Caco-2 (cell line): ENCODE measurements around the gene PIGR. TPM values are rescaled to one million over a fixed set of nuclear protein-coding genes. Genes with fewer than 3 reads are reported as not detected.

Experiments
- BruUV-seq: library from RNA; stranded (reverse); fragments of 400-500 nt; replicated peaks from 2 replicates; lab custom pipeline; 2021; lab: Mats Ljungman, UMichigan
- CTCF ChIA-PET: fragments of 300-600 bp; sonication (Branson Sonifier 250); formaldehyde crosslinking; loops from one replicate; lab custom pipeline; 2022; ENCODE audit warnings: antibody characterized with exemption; lab: Charles Lee
- POLR2A ChIA-PET: fragments of 300-600 bp; sonication (Branson Sonifier 250); formaldehyde crosslinking; loops from one replicate; lab custom pipeline; 2022; ENCODE audit warnings: antibody characterized with exemption; lab: Charles Lee
- DNase-seq, 2 experiments: peaks; one replicate each; pipeline versions ENCODE4 v3.0.0 to v3.0.0-alpha.2; 2020 to 2022
- H3K27me3 ChIP-seq: replicated peaks from 2 replicates; pipeline ENCODE4 v1.6.0; 2011; ENCODE audit warnings: low read length; ENCODE audit not compliant: control insufficient read depth, insufficient read depth
- H3K36me3 ChIP-seq: 2 replicates; pipeline ENCODE4 v1.5.1; 2011; ENCODE audit warnings: low read length; ENCODE audit not compliant: control insufficient read depth, insufficient read depth
- H3K4me1 ChIP-seq: fragments of 250-450 bp; sonication (Bioruptor Pico); 2 replicates; pipeline ENCODE4 v1.5.1; 2020; ENCODE audit warnings: mild to moderate bottlenecking
- H3K4me3 ChIP-seq: 2 replicates; pipeline ENCODE4 v1.5.1; 2011; ENCODE audit warnings: low read depth, mild to moderate bottlenecking, control low read depth, low read length
- H3K9me3 ChIP-seq: fragments of 250-450 bp; sonication (Bioruptor Pico); 2 replicates; pipeline ENCODE4 v1.5.1; 2020; ENCODE audit warnings: mild to moderate bottlenecking, moderate library complexity
- H3K27ac Mint-ChIP-seq: one replicate; pipeline ENCODE4 v1.8.0; 2022; ENCODE audit warnings: mixed read lengths; ENCODE audit not compliant: unreplicated experiment
- H3K27me3 Mint-ChIP-seq: one replicate; pipeline ENCODE4 v1.8.0; 2022; ENCODE audit warnings: mixed read lengths; ENCODE audit not compliant: insufficient read depth, unreplicated experiment
- H3K36me3 Mint-ChIP-seq: one replicate; pipeline ENCODE4 v1.8.0; 2022; ENCODE audit warnings: mild to moderate bottlenecking, mixed read lengths; ENCODE audit not compliant: insufficient read depth, unreplicated experiment
- H3K4me1 Mint-ChIP-seq: one replicate; pipeline ENCODE4 v1.8.0; 2022; ENCODE audit warnings: low read depth, mixed read lengths; ENCODE audit not compliant: unreplicated experiment
- H3K4me3 Mint-ChIP-seq: one replicate; pipeline ENCODE4 v1.8.0; 2022; ENCODE audit warnings: mild to moderate bottlenecking, moderate library complexity, mixed read lengths; ENCODE audit not compliant: unreplicated experiment
- H3K9me3 Mint-ChIP-seq: one replicate; pipeline ENCODE4 v1.8.0; 2022; ENCODE audit warnings: mixed read lengths; ENCODE audit not compliant: unreplicated experiment
- intact Hi-C: fragments of 100-400 bp; cut with micrococcal nuclease; formaldehyde crosslinking; loops from one replicate; pipeline ENCODE4 v1.10.0; 2022; ENCODE audit not compliant: unreplicated experiment
- total RNA-seq: library from RNA; stranded (reverse); gene quantifications from 2 replicates; pipeline ENCODE4 v1.2.3, GENCODE V29; 2022
- TF ChIP-seq, protein P1 (sequence below), 2 experiments: fragments of 200-600 bp in 1 of 2; IDR thresholded peaks; 1 replicate in 1 of 2; 2 replicates in 1 of 2; pipeline versions ENCODE4 v1.5.1 to v1.8.0; 2011 to 2022; ENCODE audit warnings: antibody characterized with exemption in 1 of 2, control low read depth in 1 of 2, inconsistent platforms in 1 of 2, low read depth in 1 of 2, low read length in 1 of 2, mild to moderate bottlenecking in 1 of 2, moderate library complexity in 1 of 2; ENCODE audit not compliant: insufficient read depth in 1 of 2, severe bottlenecking in 1 of 2, unreplicated experiment in 1 of 2

Gene PIGR
- total RNA-seq, 1 experiment from 2014 or later, result not detected

DNA sequence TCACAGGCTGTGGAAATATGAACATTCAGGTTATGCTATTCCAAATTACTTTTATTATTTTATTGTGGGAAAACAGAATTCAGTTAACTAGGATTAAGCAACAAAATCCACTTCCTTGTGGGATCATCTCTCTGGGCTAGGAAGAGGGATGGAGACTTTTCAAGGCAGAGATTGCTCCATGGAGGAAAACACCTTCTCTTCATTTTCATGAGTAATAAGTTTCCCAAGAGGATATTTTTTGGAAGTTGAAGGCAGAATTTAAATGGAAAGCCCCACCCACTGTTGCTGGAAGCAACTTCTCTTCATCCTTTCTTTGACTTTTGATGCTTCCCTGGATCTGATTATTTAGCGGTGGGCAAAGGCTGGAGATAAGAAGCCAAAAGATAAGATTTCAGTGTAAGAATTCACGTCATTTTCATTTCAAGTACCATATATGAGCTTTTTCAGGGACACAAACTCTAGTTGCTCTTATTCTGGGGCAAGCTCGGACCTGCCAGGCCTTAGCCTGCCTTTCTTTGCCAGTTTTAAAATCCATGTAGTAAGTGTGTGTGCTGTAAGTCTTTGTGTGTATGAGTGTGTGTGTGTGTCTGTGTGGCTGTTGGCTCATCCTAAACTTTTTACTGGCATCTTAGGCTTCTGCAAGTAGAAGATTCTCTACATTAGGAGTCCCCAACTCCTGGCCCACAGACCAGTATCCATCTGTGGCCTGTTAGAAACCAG, 60.8 kb downstream of the PIGR start:
- H3K36me3 Mint-ChIP-seq, result no peaks in the 10 kb centered on the region
- no peak overlapping the region for H3K27ac Mint-ChIP-seq

DNA sequence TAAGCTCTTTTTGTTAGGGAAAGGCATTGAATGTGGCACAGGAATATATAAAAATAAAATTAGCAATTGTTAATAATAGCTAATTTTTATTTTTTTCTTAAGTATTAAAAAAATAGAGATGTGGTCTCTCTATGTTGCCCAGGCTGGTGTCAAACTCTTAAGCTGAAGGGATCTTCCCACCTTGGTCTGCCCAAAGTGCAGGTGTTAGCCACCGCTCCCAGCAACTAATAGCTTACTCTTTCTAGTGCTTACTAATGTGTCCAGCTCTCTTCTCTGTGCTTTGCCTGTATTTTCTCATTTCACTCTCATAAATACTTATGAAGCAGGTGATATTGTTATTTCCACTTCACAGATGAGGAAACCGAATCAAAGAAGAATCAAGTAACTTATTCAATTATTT, 62.4 kb downstream of the PIGR start:
- H3K4me3 ChIP-seq, result no peak overlapping the region
- no peaks in the 10 kb centered on the region for H3K4me1 ChIP-seq
- H3K27me3 ChIP-seq, result no peaks in the 10 kb centered on the region
- H3K9me3 ChIP-seq, result peaks cover 7% of the 10 kb centered on the region
- H3K36me3 ChIP-seq, result no peaks in the 10 kb centered on the region
- H3K9me3 Mint-ChIP-seq, result peaks cover 8% of the 10 kb centered on the region
- intact Hi-C loops, result no loop called here
- no peak overlapping the region for H3K4me3 Mint-ChIP-seq
- no TSS peak for BruUV-seq
- ChIA-PET POLR2A (no interaction called here), CTCF (interaction anchor here (0.6 to 1.5 kb wide), 2 partner anchors 29 to 55 kb away, joined by 4 to 5 read pairs; no protein-coding TSS in a partner anchor)
- DNase-seq, result no peak
- no peaks in the 10 kb centered on the region for H3K4me1 Mint-ChIP-seq
- no peak overlapping the region for H3K27ac Mint-ChIP-seq
- TF ChIP-seq, protein P1, sequence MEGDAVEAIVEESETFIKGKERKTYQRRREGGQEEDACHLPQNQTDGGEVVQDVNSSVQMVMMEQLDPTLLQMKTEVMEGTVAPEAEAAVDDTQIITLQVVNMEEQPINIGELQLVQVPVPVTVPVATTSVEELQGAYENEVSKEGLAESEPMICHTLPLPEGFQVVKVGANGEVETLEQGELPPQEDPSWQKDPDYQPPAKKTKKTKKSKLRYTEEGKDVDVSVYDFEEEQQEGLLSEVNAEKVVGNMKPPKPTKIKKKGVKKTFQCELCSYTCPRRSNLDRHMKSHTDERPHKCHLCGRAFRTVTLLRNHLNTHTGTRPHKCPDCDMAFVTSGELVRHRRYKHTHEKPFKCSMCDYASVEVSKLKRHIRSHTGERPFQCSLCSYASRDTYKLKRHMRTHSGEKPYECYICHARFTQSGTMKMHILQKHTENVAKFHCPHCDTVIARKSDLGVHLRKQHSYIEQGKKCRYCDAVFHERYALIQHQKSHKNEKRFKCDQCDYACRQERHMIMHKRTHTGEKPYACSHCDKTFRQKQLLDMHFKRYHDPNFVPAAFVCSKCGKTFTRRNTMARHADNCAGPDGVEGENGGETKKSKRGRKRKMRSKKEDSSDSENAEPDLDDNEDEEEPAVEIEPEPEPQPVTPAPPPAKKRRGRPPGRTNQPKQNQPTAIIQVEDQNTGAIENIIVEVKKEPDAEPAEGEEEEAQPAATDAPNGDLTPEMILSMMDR (IDR thresholded peaks at IDR 0.05; ENCODE audit: insufficient read depth in 1 of 2, low read depth in 1 of 2, low read length in 1 of 2, severe bottlenecking in 1 of 2, unreplicated experiment in 1 of 2), result no peak
- peaks cover 9% of the 10 kb centered on the region for H3K27me3 Mint-ChIP-seq
- no peaks in the 10 kb centered on the region for H3K36me3 Mint-ChIP-seq

More for the DNA sequence above, 60.8 kb downstream of the PIGR start:
- no peaks in the 10 kb centered on the region for H3K9me3 Mint-ChIP-seq
- ChIA-PET POLR2A (no interaction called here), CTCF (no interaction called here)
- H3K27me3 Mint-ChIP-seq, result peaks cover 9% of the 10 kb centered on the region
- intact Hi-C loops, result no loop called here
- H3K4me1 Mint-ChIP-seq, result no peaks in the 10 kb centered on the region
- TF ChIP-seq, protein P1 (IDR thresholded peaks at IDR 0.05; ENCODE audit: insufficient read depth in 1 of 2, low read depth in 1 of 2, low read length in 1 of 2, severe bottlenecking in 1 of 2, unreplicated experiment in 1 of 2), result no peak
- H3K27me3 ChIP-seq, result no peaks in the 10 kb centered on the region
- no peak overlapping the region for H3K4me3 Mint-ChIP-seq
- H3K4me3 ChIP-seq, result no peak overlapping the region
- no TSS peak for BruUV-seq
- no peaks in the 10 kb centered on the region for H3K4me1 ChIP-seq
- H3K36me3 ChIP-seq, result no peaks in the 10 kb centered on the region
- no peak for DNase-seq
- H3K9me3 ChIP-seq, result no peaks in the 10 kb centered on the region; the same call in 1 of the 2 replicates

DNA sequence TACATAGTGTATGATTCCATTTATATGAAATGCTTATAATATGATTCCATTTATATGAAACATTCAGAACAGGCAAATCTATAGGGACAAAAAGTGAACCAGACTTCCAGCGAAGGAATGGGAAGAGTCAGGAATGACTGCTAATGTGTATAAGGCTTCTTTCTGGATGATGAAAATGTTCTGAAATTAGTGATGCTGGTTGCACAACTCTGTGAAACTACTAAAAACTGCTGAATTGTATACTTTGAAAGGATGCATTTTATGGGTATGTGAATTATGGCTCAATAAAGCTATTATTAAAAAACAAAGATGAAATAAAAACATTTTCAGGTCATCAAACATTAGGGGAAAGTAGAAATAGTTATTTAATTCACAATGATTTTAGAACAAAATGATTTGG, 63.1 kb downstream of the PIGR start:
- POLR2A ChIA-PET, result no interaction called here
- no TSS peak for BruUV-seq
- no peak for DNase-seq
- CTCF ChIA-PET, result interaction anchor here (1.5 kb wide), 1 partner anchor 29 kb away, joined by 5 read pairs; no protein-coding TSS in a partner anchor
- TF ChIP-seq, protein P1 (IDR thresholded peaks at IDR 0.05; ENCODE audit: insufficient read depth in 1 of 2, low read depth in 1 of 2, low read length in 1 of 2, severe bottlenecking in 1 of 2, unreplicated experiment in 1 of 2), result no peak
- H3K4me3 Mint-ChIP-seq, result no peak overlapping the region
- H3K4me1 Mint-ChIP-seq, result no peaks in the 10 kb centered on the region
- Histone ChIP-seq H3K4me3 (no peak overlapping the region), H3K9me3 (peaks cover 14% of the 10 kb centered on the region), H3K27me3 (no peaks in the 10 kb centered on the region), H3K4me1 (no peaks in the 10 kb centered on the region), H3K36me3 (no peaks in the 10 kb centered on the region)
- no peak overlapping the region for H3K27ac Mint-ChIP-seq
- no peaks in the 10 kb centered on the region for H3K36me3 Mint-ChIP-seq
- peaks cover 15% of the 10 kb centered on the region for H3K9me3 Mint-ChIP-seq
- H3K27me3 Mint-ChIP-seq, result peaks cover 6% of the 10 kb centered on the region
- intact Hi-C loops, result no loop called here
